ENCODE data around the gene HTT. TPM values are rescaled to one million over a fixed set of nuclear protein-coding genes. Genes with fewer than 3 reads are reported as not detected.

HTT gene
- 10 to 100 TPM in 1 of 2 donors, 1 to 10 TPM in 1; 9.7 to 19.4 TPM for polyA plus RNA-seq

GRCh38 chr4:3074078-3074845 is at the start of gene HTT, which contains the start of gene HTT-AS:
Gene HTT, plus strand, starts transcription at chr4:3074681. Its CDS starts 145 bp downstream, at chr4:3074826.
Gene HTT-AS, minus strand, starts transcription at chr4:3074538.
- H3K27me3 ChIP-seq (ENCODE audit: control insufficient read depth in 1 of 2, insufficient read depth in 2 of 2, low read length in 2 of 2) = no peaks in the 10 kb centered on the region
- no peaks in the 10 kb centered on the region for H3K9me3 ChIP-seq (ENCODE audit: control insufficient read depth in 2 of 2, insufficient read depth in 1 of 2, low read depth in 1 of 2, low read length in 1 of 2)
- H3K27ac ChIP-seq (ENCODE audit: low read depth in 2 of 2, low read length in 1 of 2) = peak within 1 kb of the TSS; percentile 97 to 98
- H3K4me3 ChIP-seq (ENCODE audit: low read depth in 1 of 2, low read length in 2 of 2) = peak within 1 kb of the TSS; percentile 92 to 98
- H3K36me3 ChIP-seq (ENCODE audit: control insufficient read depth in 2 of 2, insufficient read depth in 2 of 2, low read length in 1 of 2) = no peaks in the 10 kb centered on the region
- peaks cover 0 to 5% of the 10 kb centered on the region in 2 donors for H3K4me1 ChIP-seq (ENCODE audit: control insufficient read depth in 2 of 2, insufficient read depth in 2 of 2, low read length in 1 of 2)
- 0 to 2% methylated on average over 42 to 80 of the region's 81 CpGs for WGBS, 2 donors

DNA sequence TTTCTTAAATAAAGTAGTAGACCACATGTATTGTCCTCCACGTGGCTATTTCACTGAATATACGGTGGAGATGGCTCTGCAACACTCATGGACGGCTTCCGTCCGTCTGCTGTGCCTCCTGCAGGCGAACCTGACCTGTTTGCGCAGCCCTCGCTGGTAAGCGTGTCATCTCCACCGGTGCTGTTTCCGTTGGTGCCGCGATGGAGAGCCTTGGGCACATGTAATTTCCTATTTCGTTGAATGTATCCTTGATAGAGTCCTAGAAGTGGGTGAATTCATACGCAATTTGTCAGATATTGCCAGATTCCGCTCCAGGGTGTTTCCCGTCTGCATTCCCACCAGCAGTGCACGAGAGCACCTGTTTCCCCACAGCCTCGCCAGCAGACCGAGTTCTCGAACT is 48.6 kb upstream of the HTT start:
- H3K36me3 ChIP-seq (ENCODE audit: control insufficient read depth in 2 of 2, insufficient read depth in 2 of 2, low read length in 1 of 2) = no peaks in the 10 kb centered on the region
- peaks cover 2 to 8% of the 10 kb centered on the region in 2 donors for H3K9me3 ChIP-seq (ENCODE audit: control insufficient read depth in 2 of 2, insufficient read depth in 1 of 2, low read depth in 1 of 2, low read length in 1 of 2)
- no peak overlapping the region for H3K4me3 ChIP-seq (ENCODE audit: low read depth in 1 of 2, low read length in 2 of 2)
- no peaks in the 10 kb centered on the region for H3K4me1 ChIP-seq (ENCODE audit: control insufficient read depth in 2 of 2, insufficient read depth in 2 of 2, low read length in 1 of 2)
- WGBS, 2 donors = 93 to 94% methylated on average over 21 of the region's 21 CpGs
- no peaks in the 10 kb centered on the region for H3K27me3 ChIP-seq (ENCODE audit: control insufficient read depth in 1 of 2, insufficient read depth in 2 of 2, low read length in 2 of 2)
- H3K27ac ChIP-seq (ENCODE audit: low read depth in 2 of 2, low read length in 1 of 2) = no peak overlapping the region

DNA sequence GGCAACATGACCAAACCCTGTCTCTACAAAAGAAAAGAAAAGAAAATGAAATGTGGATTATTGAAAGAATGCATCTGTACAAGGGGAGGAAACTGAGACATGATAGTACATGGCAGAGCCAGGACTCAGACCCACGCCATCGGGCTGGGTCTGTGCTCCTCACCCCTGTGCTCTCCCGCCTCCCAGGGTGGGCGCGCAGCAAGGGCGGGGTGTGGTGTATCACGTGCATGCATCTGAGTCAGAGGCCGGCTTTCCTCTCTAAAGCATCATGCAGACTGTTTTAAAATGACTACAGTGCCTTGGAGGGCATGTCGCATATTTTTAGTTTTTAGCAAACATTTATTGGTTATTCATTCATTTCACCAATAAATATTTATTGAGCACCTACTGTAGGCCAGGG is 47.9 kb upstream of the HTT start:
- H3K27me3 ChIP-seq (ENCODE audit: control insufficient read depth in 1 of 2, insufficient read depth in 2 of 2, low read length in 2 of 2) = no peaks in the 10 kb centered on the region
- no peak overlapping the region for H3K4me3 ChIP-seq (ENCODE audit: low read depth in 1 of 2, low read length in 2 of 2)
- no peaks in the 10 kb centered on the region for H3K36me3 ChIP-seq (ENCODE audit: control insufficient read depth in 2 of 2, insufficient read depth in 2 of 2, low read length in 1 of 2)
- no peaks in the 10 kb centered on the region for H3K4me1 ChIP-seq (ENCODE audit: control insufficient read depth in 2 of 2, insufficient read depth in 2 of 2, low read length in 1 of 2)
- 82 to 88% methylated on average over 7 to 9 of the region's 9 CpGs for WGBS, 2 donors
- no peak overlapping the region for H3K27ac ChIP-seq (ENCODE audit: low read depth in 2 of 2, low read length in 1 of 2)
- peaks cover 2 to 8% of the 10 kb centered on the region in 2 donors for H3K9me3 ChIP-seq (ENCODE audit: control insufficient read depth in 2 of 2, insufficient read depth in 1 of 2, low read depth in 1 of 2, low read length in 1 of 2)

GRCh38 chr4:3029464-3029863 is 45.0 kb upstream of the HTT start:
- Histone ChIP-seq H3K9me3 (ENCODE audit: control insufficient read depth in 2 of 2, insufficient read depth in 1 of 2, low read depth in 1 of 2, low read length in 1 of 2) (no peaks in the 10 kb centered on the region), H3K36me3 (ENCODE audit: control insufficient read depth in 2 of 2, insufficient read depth in 2 of 2, low read length in 1 of 2) (no peaks in the 10 kb centered on the region), H3K4me3 (ENCODE audit: low read depth in 1 of 2, low read length in 2 of 2) (no peak overlapping the region), H3K27me3 (ENCODE audit: control insufficient read depth in 1 of 2, insufficient read depth in 2 of 2, low read length in 2 of 2) (no peaks in the 10 kb centered on the region), H3K27ac (ENCODE audit: low read depth in 2 of 2, low read length in 1 of 2) (no peak overlapping the region), H3K4me1 (ENCODE audit: control insufficient read depth in 2 of 2, insufficient read depth in 2 of 2, low read length in 1 of 2) (no peaks in the 10 kb centered on the region)
- WGBS, 2 donors = 93 to 95% methylated on average over 9 of the region's 9 CpGs

- Histone ChIP-seq H3K27me3 (ENCODE audit: control insufficient read depth in 1 of 2, insufficient read depth in 2 of 2, low read length in 2 of 2) (no peaks in the 10 kb centered on the region), H3K4me1 (ENCODE audit: control insufficient read depth in 2 of 2, insufficient read depth in 2 of 2, low read length in 1 of 2) (no peaks in the 10 kb centered on the region), H3K27ac (ENCODE audit: low read depth in 2 of 2, low read length in 1 of 2) (no peak overlapping the region), H3K4me3 (ENCODE audit: low read depth in 1 of 2, low read length in 2 of 2) (no peak overlapping the region), H3K36me3 (ENCODE audit: control insufficient read depth in 2 of 2, insufficient read depth in 2 of 2, low read length in 1 of 2) (no peaks in the 10 kb centered on the region), H3K9me3 (ENCODE audit: control insufficient read depth in 2 of 2, insufficient read depth in 1 of 2, low read depth in 1 of 2, low read length in 1 of 2) (no peaks in the 10 kb centered on the region)
- 79 to 84% methylated on average over 18 of the region's 18 CpGs for WGBS, 2 donors
Observed at GRCh38 chr4:3030566-3031356, 43.7 kb upstream of the HTT start.

- WGBS, 2 donors = 59 to 64% methylated on average over 12 of the region's 12 CpGs
- Histone ChIP-seq H3K9me3 (ENCODE audit: control insufficient read depth in 2 of 2, insufficient read depth in 1 of 2, low read depth in 1 of 2, low read length in 1 of 2) (no peaks in the 10 kb centered on the region), H3K4me3 (ENCODE audit: low read depth in 1 of 2, low read length in 2 of 2) (no peak overlapping the region), H3K4me1 (ENCODE audit: control insufficient read depth in 2 of 2, insufficient read depth in 2 of 2, low read length in 1 of 2) (no peaks in the 10 kb centered on the region), H3K27ac (ENCODE audit: low read depth in 2 of 2, low read length in 1 of 2) (no peak overlapping the region), H3K36me3 (ENCODE audit: control insufficient read depth in 2 of 2, insufficient read depth in 2 of 2, low read length in 1 of 2) (no peaks in the 10 kb centered on the region), H3K27me3 (ENCODE audit: control insufficient read depth in 1 of 2, insufficient read depth in 2 of 2, low read length in 2 of 2) (no peaks in the 10 kb centered on the region)
Observed at GRCh38 chr4:3031357-3032082, 43.0 kb upstream of the HTT start.

DNA sequence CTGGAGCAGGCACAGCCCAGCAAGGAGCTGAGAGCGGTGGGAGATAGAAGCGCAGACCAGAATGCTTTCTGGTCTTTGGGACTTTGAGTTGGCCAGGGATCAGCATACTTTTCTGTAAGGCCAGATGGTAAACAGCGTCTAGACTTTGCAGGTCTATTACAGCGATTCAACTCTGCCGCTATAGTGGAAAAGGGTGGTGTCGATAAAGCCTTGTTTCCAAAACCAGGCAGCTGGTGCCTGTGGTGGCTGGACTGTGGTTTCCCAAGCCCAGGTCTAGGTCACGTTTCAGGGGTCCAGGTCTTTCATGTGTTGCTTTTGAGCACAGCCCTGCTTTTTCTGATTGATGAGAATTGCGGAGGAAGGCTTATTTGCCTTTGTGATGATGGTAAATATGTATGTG is 40.2 kb upstream of the HTT start:
- Histone ChIP-seq H3K9me3 (ENCODE audit: control insufficient read depth in 2 of 2, insufficient read depth in 1 of 2, low read depth in 1 of 2, low read length in 1 of 2) (no peaks in the 10 kb centered on the region), H3K4me3 (ENCODE audit: low read depth in 1 of 2, low read length in 2 of 2) (no peak overlapping the region), H3K36me3 (ENCODE audit: control insufficient read depth in 2 of 2, insufficient read depth in 2 of 2, low read length in 1 of 2) (no peaks in the 10 kb centered on the region), H3K27ac (ENCODE audit: low read depth in 2 of 2, low read length in 1 of 2) (no peak overlapping the region), H3K27me3 (ENCODE audit: control insufficient read depth in 1 of 2, insufficient read depth in 2 of 2, low read length in 2 of 2) (no peaks in the 10 kb centered on the region), H3K4me1 (ENCODE audit: control insufficient read depth in 2 of 2, insufficient read depth in 2 of 2, low read length in 1 of 2) (peaks cover 0 to 2% of the 10 kb centered on the region in 2 donors)
- 85 to 89% methylated on average over 8 of the region's 8 CpGs for WGBS, 2 donors

DNA sequence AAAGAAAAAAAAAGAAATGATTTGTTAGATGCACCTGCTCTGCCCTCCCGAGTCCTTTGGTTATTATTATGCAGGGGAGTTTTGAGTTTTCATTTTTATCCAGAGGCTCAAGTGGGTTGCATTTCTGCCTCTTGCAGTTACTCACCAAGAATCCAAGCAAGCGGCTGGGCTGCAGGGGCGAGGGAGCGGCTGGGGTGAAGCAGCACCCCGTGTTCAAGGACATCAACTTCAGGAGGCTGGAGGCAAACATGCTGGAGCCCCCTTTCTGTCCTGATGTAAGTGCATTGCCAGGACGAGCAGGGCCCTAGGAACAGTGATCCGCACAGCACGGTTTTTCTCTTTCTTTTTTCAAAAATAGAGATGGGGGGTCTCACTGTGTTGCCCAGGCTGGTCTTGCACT is 39.2 kb upstream of the HTT start:
- H3K27ac ChIP-seq (ENCODE audit: low read depth in 2 of 2, low read length in 1 of 2) = no peak overlapping the region
- no peaks in the 10 kb centered on the region for H3K36me3 ChIP-seq (ENCODE audit: control insufficient read depth in 2 of 2, insufficient read depth in 2 of 2, low read length in 1 of 2)
- WGBS, 2 donors = 85 to 87% methylated on average over 8 of the region's 8 CpGs
- no peaks in the 10 kb centered on the region for H3K27me3 ChIP-seq (ENCODE audit: control insufficient read depth in 1 of 2, insufficient read depth in 2 of 2, low read length in 2 of 2)
- H3K9me3 ChIP-seq (ENCODE audit: control insufficient read depth in 2 of 2, insufficient read depth in 1 of 2, low read depth in 1 of 2, low read length in 1 of 2) = no peaks in the 10 kb centered on the region
- peaks cover 0 to 2% of the 10 kb centered on the region in 2 donors for H3K4me1 ChIP-seq (ENCODE audit: control insufficient read depth in 2 of 2, insufficient read depth in 2 of 2, low read length in 1 of 2)
- H3K4me3 ChIP-seq (ENCODE audit: low read depth in 1 of 2, low read length in 2 of 2) = no peak overlapping the region

DNA sequence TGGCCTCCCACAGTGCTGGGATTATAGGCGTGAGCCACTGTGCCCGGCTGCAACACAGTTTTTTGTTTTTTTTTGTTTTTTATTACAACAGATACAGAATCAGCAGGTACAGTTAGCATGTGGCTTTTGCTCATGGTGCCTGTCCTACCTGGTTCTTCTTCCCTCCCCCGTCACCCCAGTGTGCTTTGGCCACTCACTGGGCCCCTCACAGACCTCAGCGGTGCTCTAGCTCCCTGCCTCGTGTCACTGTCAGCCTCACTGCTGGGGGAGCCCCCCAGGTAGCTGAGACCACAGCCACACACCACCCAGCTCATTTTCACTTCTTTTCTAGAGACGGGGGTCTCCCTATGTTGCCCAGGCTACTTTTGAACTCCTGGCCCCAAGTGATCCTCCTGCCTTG is 38.8 kb upstream of the HTT start:
- 88 to 91% methylated on average over 6 of the region's 6 CpGs for WGBS, 2 donors
- Histone ChIP-seq H3K27ac (ENCODE audit: low read depth in 2 of 2, low read length in 1 of 2) (no peak overlapping the region), H3K4me1 (ENCODE audit: control insufficient read depth in 2 of 2, insufficient read depth in 2 of 2, low read length in 1 of 2) (peaks cover 0 to 2% of the 10 kb centered on the region in 2 donors), H3K36me3 (ENCODE audit: control insufficient read depth in 2 of 2, insufficient read depth in 2 of 2, low read length in 1 of 2) (no peaks in the 10 kb centered on the region), H3K27me3 (ENCODE audit: control insufficient read depth in 1 of 2, insufficient read depth in 2 of 2, low read length in 2 of 2) (no peaks in the 10 kb centered on the region), H3K9me3 (ENCODE audit: control insufficient read depth in 2 of 2, insufficient read depth in 1 of 2, low read depth in 1 of 2, low read length in 1 of 2) (no peaks in the 10 kb centered on the region), H3K4me3 (ENCODE audit: low read depth in 1 of 2, low read length in 2 of 2) (no peak overlapping the region)
